ENCODE measurements around the gene CCNL1.
"Not testable (repeated sequence)": the region's sequence is repeated elsewhere in the genome, so short reads cannot be mapped to it uniquely, and the experiment has no call there.

CCNL1 gene

DNA sequence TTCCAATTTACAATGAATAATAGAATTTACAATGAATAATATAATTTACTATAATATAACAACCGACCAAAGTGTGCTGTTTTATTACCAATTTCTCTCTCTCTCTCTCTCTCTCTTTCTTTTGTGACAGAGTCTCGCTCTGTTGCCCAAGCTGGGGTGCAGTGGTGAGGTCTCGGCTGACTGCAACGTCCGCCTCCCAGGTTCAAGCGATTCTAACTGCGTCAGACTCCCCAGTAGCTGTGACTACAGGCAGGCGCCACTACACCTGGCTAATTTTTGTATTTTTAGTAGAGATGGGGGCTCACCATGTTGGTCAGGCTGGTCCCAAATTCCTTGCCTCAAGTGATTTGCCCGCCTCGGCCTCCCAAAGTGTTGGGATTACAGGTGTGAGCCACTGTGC is 17.0 kb upstream of the CCNL1 start:
- FAIRE-seq (no peak), DNase-seq (ENCODE audit: insufficient read length) (no peak)
- no peak for TF ChIP-seq POLR2AphosphoS5 (IDR thresholded peaks at IDR 0.05; ENCODE audit: low read depth, low read length)
- no peak for TF ChIP-seq POLR2A (IDR thresholded peaks at IDR 0.05; ENCODE audit: low read depth, low read length)
- TF ChIP-seq TAF1 (IDR thresholded peaks at IDR 0.05; ENCODE audit: borderline replicate concordance, low read depth, low read length) = no peak

DNA sequence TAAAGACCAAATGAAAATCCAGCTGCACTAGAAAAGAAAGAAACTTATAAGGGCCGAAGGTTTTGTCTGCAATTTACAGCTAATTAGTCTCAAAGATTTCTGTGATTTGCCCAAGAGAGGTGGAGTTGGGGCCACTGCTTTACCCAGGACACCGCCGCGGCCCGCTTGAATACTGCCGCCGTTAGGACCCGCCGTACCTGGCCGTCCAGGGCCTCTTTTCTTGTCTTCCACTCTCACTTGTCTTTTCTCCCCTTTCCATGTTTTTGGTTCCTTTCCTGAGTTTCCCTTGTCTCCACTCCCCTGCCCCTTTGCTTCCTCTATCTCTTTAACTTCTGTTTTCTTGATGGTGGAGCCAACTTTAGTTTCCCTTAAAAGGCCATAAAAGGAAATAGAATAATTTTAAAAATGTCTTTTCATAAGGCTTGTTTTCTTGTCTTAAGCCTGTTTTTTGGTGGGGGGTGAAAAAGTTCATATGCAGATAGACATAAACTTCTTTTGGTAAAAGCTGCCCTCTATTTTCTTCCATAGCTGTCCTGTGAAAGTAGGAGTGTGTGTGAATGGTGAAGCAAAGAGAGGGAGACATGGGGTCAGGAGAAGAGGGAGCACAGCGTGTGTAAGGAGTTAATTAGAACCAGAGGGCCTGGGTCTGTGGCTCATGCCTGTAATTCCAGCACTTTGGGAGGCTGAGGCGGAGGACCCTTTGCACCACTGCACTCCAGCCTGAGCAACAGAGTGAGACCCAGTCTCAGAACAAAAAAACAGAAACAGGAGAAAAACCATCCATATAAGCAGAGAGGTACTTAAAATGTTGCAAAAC is 16.0 kb upstream of the CCNL1 start:
- TF ChIP-seq POLR2A (IDR thresholded peaks at IDR 0.05; ENCODE audit: low read depth, low read length) = no peak
- no peak for TF ChIP-seq POLR2AphosphoS5 (IDR thresholded peaks at IDR 0.05; ENCODE audit: low read depth, low read length)
- no peak for TF ChIP-seq TAF1 (IDR thresholded peaks at IDR 0.05; ENCODE audit: borderline replicate concordance, low read depth, low read length)
- no peak for DNase-seq (ENCODE audit: insufficient read length)
- FAIRE-seq = no peak

DNA sequence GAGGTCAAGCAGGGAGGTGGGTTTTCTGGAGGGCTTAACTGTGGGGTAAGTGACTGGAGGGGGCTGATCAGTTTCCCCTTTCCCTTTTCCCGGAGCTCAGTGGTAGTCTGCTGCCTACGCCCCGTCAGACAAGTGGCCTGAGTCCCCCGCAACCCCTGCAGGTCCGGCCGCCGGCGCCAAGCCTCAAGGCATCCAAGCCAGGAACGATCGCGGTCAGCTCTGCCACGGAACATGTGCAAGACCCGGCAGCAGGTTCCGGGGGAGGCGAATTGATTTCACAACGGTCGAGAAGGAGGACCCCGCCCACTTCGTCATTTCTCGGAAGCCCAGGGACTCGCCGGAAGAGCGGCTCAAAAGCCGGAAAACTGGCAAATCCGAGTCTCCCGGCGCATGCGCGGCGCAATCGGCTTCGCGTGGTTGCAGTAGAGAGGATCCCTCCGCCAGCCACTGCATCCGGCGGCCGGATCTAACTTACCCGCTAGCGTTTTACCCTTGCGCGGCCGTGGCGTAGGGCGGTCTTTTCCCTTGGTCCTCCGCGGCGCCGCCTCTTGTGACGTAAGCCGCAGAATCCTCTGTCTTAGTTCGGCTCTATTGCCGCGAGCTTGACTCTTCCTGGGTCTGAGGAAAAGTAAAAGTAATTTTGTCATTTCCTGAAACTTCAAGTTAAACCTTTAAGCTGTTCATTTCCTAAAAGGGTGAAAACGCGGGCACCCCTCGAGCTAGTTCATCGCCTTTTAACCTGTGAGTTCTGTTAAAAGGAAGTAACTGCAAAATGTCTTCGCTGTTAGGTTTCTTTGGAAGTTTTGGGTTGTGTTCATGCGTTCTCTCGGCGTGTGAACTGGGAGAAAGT is 14.9 kb upstream of the CCNL1 start:
- TF ChIP-seq POLR2AphosphoS5 (IDR thresholded peaks at IDR 0.05; ENCODE audit: low read depth, low read length) (peak; percentile 93), POLR2A (IDR thresholded peaks at IDR 0.05; ENCODE audit: low read depth, low read length) (peak; percentile 97), TAF1 (IDR thresholded peaks at IDR 0.05; ENCODE audit: borderline replicate concordance, low read depth, low read length) (peak; percentile 80)
- FAIRE-seq (peak; percentile 97), DNase-seq (ENCODE audit: insufficient read length) (peak; percentile 91)

DNA sequence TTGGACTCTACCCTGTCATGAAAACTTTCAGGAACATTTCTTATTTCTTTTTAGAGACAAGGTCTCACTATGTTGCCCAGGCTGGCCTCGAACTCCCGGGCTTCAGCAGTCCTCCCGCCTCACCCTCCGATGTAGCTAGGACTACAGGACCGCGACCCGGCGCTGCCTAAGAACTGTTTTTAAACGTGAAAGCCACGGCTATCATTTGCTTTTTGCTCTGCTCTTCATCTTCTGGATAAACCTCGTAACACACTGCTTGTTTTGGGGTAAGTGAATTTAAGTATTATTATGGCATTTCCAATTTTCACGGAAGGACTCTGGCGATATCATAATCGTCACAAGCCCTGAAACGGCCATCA is 14.3 kb upstream of the CCNL1 start:
- FAIRE-seq (no peak), DNase-seq (ENCODE audit: insufficient read length) (no peak)
- TF ChIP-seq POLR2AphosphoS5 (IDR thresholded peaks at IDR 0.05; ENCODE audit: low read depth, low read length) (no peak), TAF1 (IDR thresholded peaks at IDR 0.05; ENCODE audit: borderline replicate concordance, low read depth, low read length) (no peak), POLR2A (IDR thresholded peaks at IDR 0.05; ENCODE audit: low read depth, low read length) (no peak)

DNA sequence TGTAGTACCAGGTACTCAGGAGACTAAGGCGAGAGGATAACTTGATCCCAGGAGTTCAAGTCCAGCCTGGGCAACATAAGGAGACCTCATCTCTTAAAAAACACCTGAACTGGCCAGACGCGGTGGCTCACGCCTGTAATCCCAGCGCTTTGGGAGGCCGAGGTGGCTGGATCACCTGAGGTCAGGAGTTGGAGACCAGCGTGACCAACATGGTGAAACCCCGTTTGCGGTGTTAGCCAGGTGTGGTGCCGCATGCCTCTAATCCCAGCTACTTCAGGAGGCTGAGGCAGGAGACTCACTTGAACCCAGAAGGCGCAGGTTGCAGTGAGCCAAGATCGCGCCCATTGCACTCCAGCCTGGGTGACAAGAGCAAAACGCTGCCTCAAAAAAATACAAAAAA is 13.4 kb upstream of the CCNL1 start:
- FAIRE-seq; DNase-seq (ENCODE audit: insufficient read length): not testable (repeated sequence)

DNA sequence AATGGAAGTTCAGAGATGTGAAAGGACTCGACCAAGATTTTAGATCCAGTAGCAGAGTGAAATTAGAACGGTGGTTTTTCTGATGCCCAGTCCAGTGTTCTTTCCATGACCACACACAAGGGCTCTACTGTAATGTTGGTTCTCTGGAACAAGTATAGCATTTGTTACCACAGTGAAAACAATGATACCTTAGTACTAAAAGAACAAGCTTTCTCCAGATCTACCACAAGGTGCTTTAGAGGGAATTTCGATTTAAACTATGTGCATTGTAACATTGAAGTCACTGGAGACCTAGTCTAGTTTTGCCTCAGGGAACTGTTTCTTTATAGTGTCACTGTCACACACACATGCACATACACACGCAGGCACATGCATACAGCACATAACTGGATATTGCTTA is 12.8 kb upstream of the CCNL1 start:
- FAIRE-seq (no peak), DNase-seq (ENCODE audit: insufficient read length) (no peak)
- TF ChIP-seq POLR2AphosphoS5 (IDR thresholded peaks at IDR 0.05; ENCODE audit: low read depth, low read length) (no peak), TAF1 (IDR thresholded peaks at IDR 0.05; ENCODE audit: borderline replicate concordance, low read depth, low read length) (no peak), POLR2A (IDR thresholded peaks at IDR 0.05; ENCODE audit: low read depth, low read length) (no peak)

DNA sequence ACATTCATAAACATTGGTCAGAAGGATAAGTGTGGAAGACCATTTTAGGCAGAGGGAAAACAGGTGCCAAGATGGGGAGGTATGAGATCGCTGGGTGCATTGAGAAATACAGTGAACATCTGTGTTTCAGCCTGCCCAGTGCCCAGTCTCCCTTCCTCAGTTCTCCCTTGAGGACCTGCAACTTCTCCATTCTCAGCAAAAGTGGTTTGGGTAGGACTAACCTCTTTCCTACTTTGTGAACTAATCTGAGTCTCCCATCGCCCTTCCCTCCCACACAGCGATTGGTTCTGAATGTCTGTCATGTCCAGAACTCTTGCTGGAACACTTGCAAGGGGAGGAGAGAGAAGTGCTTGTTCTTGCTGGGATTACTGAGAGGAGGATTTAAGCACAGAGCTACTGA is 10.9 kb upstream of the CCNL1 start:
- peak; percentile 14 for FAIRE-seq
- no peak for DNase-seq (ENCODE audit: insufficient read length)
- no peak for TF ChIP-seq POLR2AphosphoS5 (IDR thresholded peaks at IDR 0.05; ENCODE audit: low read depth, low read length)

DNA sequence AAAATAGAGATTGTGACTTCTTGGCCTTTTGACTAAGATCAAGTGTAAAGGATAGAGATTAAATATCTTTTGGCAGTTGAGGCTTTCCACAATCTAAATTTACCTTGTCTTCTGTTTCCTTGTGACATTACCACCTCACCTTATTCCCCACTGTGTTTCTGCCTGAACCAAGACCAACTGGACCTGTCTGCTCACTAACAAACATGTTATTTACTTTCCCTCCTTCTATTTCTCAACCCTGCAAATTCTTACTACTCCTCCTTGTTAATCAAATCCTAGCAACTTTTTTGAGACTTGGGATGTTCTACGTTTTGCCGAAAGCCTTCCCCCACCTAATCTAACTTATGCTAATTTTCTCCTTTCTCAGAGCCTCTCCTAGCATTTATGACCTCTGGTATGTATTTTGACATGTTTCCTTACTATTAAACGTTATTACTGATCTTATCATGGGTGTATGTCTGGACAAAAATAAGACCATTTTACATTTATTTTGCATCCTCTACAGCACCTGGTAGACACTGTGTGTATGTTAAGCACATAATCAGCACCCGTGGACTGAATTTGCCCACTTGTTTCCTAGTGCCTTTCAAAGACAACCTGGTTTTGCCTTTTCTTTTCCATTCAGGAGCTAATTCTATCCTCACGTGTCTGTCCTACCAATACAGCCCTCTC is 7.6 kb upstream of the CCNL1 start:
- DNase-seq (ENCODE audit: insufficient read length) (no peak), FAIRE-seq (peak; percentile 30)
- TF ChIP-seq POLR2A (IDR thresholded peaks at IDR 0.05; ENCODE audit: low read depth, low read length) (no peak), POLR2AphosphoS5 (IDR thresholded peaks at IDR 0.05; ENCODE audit: low read depth, low read length) (no peak), TAF1 (IDR thresholded peaks at IDR 0.05; ENCODE audit: borderline replicate concordance, low read depth, low read length) (no peak)

DNA sequence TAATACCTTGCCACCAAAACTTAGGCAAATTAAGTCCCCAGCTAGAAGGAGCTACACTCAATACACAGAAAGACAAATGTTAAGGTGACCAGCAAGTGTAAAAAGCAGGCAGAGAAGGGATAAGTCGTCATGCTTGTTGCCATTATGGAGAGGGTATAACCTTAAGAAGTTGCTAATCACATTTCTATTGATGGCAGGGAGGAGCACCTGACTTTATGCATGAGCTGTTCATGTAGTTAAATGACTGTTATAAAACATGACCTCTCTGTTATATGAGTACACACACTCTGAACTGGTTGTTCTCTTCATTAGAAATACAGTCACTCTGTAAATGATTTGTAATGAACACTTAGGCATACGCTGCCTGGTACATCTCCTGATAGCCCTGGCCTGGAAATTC is 6.6 kb upstream of the CCNL1 start:
- TF ChIP-seq POLR2A (IDR thresholded peaks at IDR 0.05; ENCODE audit: low read depth, low read length) (no peak), TAF1 (IDR thresholded peaks at IDR 0.05; ENCODE audit: borderline replicate concordance, low read depth, low read length) (no peak), POLR2AphosphoS5 (IDR thresholded peaks at IDR 0.05; ENCODE audit: low read depth, low read length) (no peak)
- DNase-seq (ENCODE audit: insufficient read length) (no peak), FAIRE-seq (no peak)

DNA sequence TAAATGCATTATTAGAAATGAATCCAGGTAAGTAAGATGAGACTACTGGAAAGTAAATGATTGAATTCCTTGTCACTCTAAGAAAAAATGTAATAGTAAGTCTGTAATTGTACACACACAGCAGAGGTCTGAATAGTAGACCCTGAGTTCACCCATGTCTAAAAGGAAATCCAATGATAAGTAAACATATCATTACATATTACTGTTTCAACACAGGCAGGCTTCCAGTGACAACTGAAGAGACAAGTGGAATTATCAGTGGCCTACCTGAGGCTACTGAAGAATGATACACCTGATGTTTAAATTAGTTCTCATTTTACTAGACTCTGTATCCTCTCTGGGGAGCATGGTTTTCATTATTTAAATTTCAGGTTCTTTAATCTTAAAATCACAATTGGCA is 6.2 kb upstream of the CCNL1 start:
- FAIRE-seq (no peak), DNase-seq (ENCODE audit: insufficient read length) (no peak)
- TF ChIP-seq POLR2AphosphoS5 (IDR thresholded peaks at IDR 0.05; ENCODE audit: low read depth, low read length) (no peak), POLR2A (IDR thresholded peaks at IDR 0.05; ENCODE audit: low read depth, low read length) (no peak)

DNA sequence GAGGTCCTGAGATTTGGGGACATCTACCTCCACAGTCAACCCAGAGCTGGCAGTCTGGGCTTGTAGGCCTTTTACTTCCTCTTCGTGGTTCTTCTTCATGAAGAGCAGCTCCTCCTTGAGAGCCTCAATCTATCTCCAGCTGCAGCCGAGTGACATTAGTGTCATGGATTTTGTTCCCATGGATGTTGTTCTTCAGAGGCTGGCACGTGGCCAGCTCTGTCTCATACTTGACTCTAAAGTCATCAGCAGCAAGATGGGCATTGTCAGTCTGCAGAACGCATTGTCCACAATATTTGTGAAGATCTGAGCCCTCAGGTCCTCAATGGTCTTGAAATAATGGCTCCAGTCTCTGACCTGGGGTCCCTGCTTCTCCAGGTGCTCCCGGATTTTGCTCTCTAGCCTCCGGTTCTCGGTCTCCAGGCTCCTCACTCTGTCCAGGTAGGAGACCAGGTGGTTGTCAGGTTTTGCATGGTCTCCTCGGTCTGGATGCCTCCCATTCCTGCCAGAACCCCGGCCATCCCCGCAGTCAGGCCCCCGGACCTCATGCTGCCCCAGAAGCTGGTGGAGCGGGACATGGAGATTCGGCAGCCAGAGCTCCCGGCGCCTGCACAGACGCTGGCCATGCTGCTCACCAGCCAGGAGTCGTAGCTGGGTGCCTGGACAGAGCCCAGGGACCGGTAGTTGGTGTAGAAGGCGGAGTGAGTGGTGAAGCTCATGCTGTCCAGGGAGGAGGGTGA is 3.4 kb upstream of the CCNL1 start:
- TF ChIP-seq POLR2AphosphoS5 (IDR thresholded peaks at IDR 0.05; ENCODE audit: low read depth, low read length) (no peak), TAF1 (IDR thresholded peaks at IDR 0.05; ENCODE audit: borderline replicate concordance, low read depth, low read length) (no peak), POLR2A (IDR thresholded peaks at IDR 0.05; ENCODE audit: low read depth, low read length) (no peak)
- no peak for FAIRE-seq
- no peak for DNase-seq (ENCODE audit: insufficient read length)

DNA sequence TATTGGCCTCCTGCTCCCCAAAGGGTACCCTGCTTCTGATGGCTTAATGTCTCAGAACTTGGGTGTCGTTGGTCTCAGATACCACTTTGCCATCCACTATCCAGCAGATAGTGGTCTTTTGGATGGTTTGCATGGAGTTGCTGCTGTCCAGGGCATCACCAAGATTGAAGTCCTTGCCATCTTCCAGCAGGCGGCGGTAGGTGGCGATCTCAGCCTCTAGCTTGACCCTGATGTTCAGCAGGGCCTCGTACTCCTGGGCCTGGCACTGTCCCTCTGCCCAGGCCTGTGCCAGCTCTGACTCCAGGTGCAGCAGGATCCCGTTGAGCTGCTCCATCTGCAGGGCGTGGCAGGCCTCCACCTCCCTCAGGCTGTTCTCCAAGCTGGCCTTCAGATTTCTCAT is 2.7 kb upstream of the CCNL1 start:
- DNase-seq (ENCODE audit: insufficient read length); FAIRE-seq: not testable (repeated sequence)
